ENCODE measurements around the gene AGO1. TPM values are rescaled to one million over a fixed set of nuclear protein-coding genes. Genes with fewer than 3 reads are reported as not detected.

AGO1 gene
- total RNA-seq (2021) (77.8 to 81.8 TPM (median 80.6 TPM) in 3 replicates), Bru-seq, nascent RNA (percentile 93 among the genes with signal in this experiment)
- long read RNA-seq, experiment 1, full-length matches to known transcripts = 38 of 253 reads
- long read RNA-seq, experiment 1, partial matches to known transcripts = 190 of 253 reads
- long read RNA-seq, experiment 1, other reads (novel, unspliced or antisense) = 25 of 253 reads
- long read RNA-seq, experiment 2, full-length matches to known transcripts = 2 of 59 reads
- long read RNA-seq, experiment 2, partial matches to known transcripts = 5 of 59 reads
- long read RNA-seq, experiment 2, other reads (novel, unspliced or antisense) = 52 of 59 reads
- long read RNA-seq, experiment 3, partial matches to known transcripts = 1 of 2 reads
- long read RNA-seq, experiment 3, other reads (novel, unspliced or antisense) = 1 of 2 reads

- peak within 1 kb of the TSS; percentile 94 for H3K27ac Mint-ChIP-seq
- peak within 1 kb of the TSS; percentile 96 for H3K4me3 Mint-ChIP-seq
- no peaks in the 10 kb centered on the region for H3K36me3 Mint-ChIP-seq
- ChIA-PET CTCF (interaction anchor here (0.5 to 2.9 kb wide), 38 partner anchors 9 to 295 kb away, joined by 3 to 16 read pairs (median 4); partner anchors contain the start of genes AGO3, CLSPN, TEKT2 and TRAPPC3), POLR2A (interaction anchor here (1.2 kb wide), 2 partner anchors 48 to 113 kb away, joined by 3 to 7 read pairs; partner anchors contain the start of gene CLSPN)
- DNase-seq (ENCODE audit: low spot score) (peak; percentile 97), ATAC-seq (peak; percentile 51)
- no peaks in the 10 kb centered on the region for H3K9me3 Mint-ChIP-seq
- H3K4me1 Mint-ChIP-seq = peaks cover 45% of the 10 kb centered on the region
- H3K27me3 Mint-ChIP-seq (ENCODE audit: low read depth) = no peaks in the 10 kb centered on the region
- TF ChIP-seq, protein P1, sequence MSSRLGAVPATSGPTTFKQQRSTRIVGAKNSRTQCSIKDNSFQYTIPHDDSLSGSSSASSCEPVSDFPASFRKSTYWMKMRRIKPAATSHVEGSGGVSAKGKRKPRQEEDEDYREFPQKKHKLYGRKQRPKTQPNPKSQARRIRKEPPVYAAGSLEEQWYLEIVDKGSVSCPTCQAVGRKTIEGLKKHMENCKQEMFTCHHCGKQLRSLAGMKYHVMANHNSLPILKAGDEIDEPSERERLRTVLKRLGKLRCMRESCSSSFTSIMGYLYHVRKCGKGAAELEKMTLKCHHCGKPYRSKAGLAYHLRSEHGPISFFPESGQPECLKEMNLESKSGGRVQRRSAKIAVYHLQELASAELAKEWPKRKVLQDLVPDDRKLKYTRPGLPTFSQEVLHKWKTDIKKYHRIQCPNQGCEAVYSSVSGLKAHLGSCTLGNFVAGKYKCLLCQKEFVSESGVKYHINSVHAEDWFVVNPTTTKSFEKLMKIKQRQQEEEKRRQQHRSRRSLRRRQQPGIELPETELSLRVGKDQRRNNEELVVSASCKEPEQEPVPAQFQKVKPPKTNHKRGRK (CRISPR knock-in tag; IDR thresholded peaks at IDR 0.05; ENCODE audit: borderline replicate concordance) = no peak
- TF ChIP-seq, protein P2, sequence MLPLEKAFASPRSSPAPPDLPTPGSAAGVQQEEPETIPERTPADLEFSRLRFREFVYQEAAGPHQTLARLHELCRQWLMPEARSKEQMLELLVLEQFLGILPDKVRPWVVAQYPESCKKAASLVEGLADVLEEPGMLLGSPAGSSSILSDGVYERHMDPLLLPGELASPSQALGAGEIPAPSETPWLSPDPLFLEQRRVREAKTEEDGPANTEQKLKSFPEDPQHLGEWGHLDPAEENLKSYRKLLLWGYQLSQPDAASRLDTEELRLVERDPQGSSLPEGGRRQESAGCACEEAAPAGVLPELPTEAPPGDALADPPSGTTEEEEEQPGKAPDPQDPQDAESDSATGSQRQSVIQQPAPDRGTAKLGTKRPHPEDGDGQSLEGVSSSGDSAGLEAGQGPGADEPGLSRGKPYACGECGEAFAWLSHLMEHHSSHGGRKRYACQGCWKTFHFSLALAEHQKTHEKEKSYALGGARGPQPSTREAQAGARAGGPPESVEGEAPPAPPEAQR (CRISPR knock-in tag; IDR thresholded peaks at IDR 0.05) = no peak
- 0 out of 2 replicates have a peak, but pooled peaks have one; percentile 54 for TF ChIP-seq TEAD1 (CRISPR knock-in tag; IDR thresholded peaks at IDR 0.05)
- TF ChIP-seq MLX (CRISPR knock-in tag; IDR thresholded peaks at IDR 0.05) = no peak
- no peak for TF ChIP-seq NR1H2 (CRISPR knock-in tag; IDR thresholded peaks at IDR 0.05)
- TF ChIP-seq ZNF121 (CRISPR knock-in tag; IDR thresholded peaks at IDR 0.05) = no peak
- TF ChIP-seq, protein P3, sequence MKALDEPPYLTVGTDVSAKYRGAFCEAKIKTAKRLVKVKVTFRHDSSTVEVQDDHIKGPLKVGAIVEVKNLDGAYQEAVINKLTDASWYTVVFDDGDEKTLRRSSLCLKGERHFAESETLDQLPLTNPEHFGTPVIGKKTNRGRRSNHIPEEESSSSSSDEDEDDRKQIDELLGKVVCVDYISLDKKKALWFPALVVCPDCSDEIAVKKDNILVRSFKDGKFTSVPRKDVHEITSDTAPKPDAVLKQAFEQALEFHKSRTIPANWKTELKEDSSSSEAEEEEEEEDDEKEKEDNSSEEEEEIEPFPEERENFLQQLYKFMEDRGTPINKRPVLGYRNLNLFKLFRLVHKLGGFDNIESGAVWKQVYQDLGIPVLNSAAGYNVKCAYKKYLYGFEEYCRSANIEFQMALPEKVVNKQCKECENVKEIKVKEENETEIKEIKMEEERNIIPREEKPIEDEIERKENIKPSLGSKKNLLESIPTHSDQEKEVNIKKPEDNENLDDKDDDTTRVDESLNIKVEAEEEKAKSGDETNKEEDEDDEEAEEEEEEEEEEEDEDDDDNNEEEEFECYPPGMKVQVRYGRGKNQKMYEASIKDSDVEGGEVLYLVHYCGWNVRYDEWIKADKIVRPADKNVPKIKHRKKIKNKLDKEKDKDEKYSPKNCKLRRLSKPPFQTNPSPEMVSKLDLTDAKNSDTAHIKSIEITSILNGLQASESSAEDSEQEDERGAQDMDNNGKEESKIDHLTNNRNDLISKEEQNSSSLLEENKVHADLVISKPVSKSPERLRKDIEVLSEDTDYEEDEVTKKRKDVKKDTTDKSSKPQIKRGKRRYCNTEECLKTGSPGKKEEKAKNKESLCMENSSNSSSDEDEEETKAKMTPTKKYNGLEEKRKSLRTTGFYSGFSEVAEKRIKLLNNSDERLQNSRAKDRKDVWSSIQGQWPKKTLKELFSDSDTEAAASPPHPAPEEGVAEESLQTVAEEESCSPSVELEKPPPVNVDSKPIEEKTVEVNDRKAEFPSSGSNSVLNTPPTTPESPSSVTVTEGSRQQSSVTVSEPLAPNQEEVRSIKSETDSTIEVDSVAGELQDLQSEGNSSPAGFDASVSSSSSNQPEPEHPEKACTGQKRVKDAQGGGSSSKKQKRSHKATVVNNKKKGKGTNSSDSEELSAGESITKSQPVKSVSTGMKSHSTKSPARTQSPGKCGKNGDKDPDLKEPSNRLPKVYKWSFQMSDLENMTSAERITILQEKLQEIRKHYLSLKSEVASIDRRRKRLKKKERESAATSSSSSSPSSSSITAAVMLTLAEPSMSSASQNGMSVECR (CRISPR knock-in tag; IDR thresholded peaks at IDR 0.05; ENCODE audit: borderline replicate concordance) = peak; percentile 51; the same call in 1 of the 2 replicates
- TF ChIP-seq STAT6 (CRISPR knock-in tag; conservative IDR thresholded peaks at IDR 0.05; ENCODE audit: low read depth) = no peak
- TF ChIP-seq E2F1 (CRISPR knock-in tag; IDR thresholded peaks at IDR 0.05) = no peak
- 0 out of 2 replicates have a peak, but pooled peaks have one; percentile 23 for TF ChIP-seq FOXP4 (CRISPR knock-in tag; IDR thresholded peaks at IDR 0.05)
- TF ChIP-seq ZNF263 (CRISPR knock-in tag; IDR thresholded peaks at IDR 0.05; ENCODE audit: low read depth) = no peak
- peak; percentile 31; the same call in 1 of the 2 replicates for TF ChIP-seq ZNF423 (CRISPR knock-in tag; IDR thresholded peaks at IDR 0.05)
- TF ChIP-seq ZNF671 (CRISPR knock-in tag; IDR thresholded peaks at IDR 0.05) = no peak
- TF ChIP-seq, protein P4, sequence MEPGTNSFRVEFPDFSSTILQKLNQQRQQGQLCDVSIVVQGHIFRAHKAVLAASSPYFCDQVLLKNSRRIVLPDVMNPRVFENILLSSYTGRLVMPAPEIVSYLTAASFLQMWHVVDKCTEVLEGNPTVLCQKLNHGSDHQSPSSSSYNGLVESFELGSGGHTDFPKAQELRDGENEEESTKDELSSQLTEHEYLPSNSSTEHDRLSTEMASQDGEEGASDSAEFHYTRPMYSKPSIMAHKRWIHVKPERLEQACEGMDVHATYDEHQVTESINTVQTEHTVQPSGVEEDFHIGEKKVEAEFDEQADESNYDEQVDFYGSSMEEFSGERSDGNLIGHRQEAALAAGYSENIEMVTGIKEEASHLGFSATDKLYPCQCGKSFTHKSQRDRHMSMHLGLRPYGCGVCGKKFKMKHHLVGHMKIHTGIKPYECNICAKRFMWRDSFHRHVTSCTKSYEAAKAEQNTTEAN (CRISPR knock-in tag; IDR thresholded peaks at IDR 0.05) = no peak
- no peak for TF ChIP-seq TEAD4 (CRISPR knock-in tag; IDR thresholded peaks at IDR 0.05)
- TF ChIP-seq MYBL2 (CRISPR knock-in tag; IDR thresholded peaks at IDR 0.05) = peak; percentile 90
- no peak; the same call in 1 of the 2 replicates for TF ChIP-seq NFYB (CRISPR knock-in tag; conservative IDR thresholded peaks at IDR 0.05; ENCODE audit: low read depth)
- TF ChIP-seq ESRRA (CRISPR knock-in tag; IDR thresholded peaks at IDR 0.05; ENCODE audit: borderline replicate concordance) = peak; percentile 37; the same call in 1 of the 2 replicates
Measured at GRCh38 chr1:35882945-35883634, at the start of gene AGO1. Gene AGO1, plus strand, starts transcription at chr1:35883209. Its CDS starts 213 bp downstream, at chr1:35883422.
